ENCODE results near the gene AKT1S1.

DNA sequence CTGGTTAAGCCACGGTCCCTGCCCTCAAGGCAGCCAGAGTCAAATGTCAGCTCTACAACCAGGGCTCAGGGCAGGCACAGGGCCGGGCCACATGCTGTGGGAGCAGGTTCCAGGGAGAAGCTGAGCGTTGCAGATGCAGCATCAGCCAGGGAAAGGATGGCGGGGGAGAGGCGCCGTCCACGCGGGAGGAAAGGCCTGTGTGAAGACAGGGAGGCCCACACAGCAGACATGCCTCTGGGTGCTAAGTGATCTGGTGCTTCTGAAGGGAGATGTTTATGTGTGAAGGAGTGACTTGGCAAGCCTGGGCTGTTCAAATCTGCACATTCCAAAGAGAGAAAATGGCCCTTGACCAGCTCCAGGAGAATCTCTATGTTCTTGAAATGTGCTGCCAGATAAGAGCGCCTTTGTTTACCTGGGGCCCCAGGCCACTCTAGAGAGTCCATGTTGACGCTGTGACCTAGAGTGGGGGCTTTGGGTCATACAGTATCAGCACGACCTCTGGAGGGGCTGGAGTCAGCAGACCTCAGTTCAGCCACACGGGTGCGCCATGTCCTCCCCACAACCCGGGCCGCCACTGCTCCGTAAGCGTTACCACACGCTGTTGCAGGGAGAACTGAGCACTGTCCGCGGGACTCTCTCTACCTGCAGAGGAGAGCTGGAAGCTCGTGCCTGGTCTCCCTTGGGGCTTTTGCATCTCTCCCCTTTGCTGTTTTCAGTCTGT lies 36.0 kb upstream of the AKT1S1 start:
- TF ChIP-seq SUZ12 (IDR thresholded peaks at IDR 0.05; ENCODE audit: extremely low read depth, insufficient read depth, insufficient read length) (no peak), YY1 (IDR thresholded peaks at IDR 0.05; ENCODE audit: insufficient read depth, insufficient read length) (no peak)
